GM23338 (cell line): ENCODE results near the gene TGM2. TPM values are rescaled to one million over a fixed set of nuclear protein-coding genes. Genes with fewer than 3 reads are reported as not detected.

Experiments
- ATAC-seq: fragments of 200-7000 bp; cut with Tn5 transposase; 3 replicates; pipeline ENCODE4 v1.9.1; 2020
- DNase-seq: peaks from one replicate; pipeline ENCODE4 v3.0.0-alpha.2; 2015; ENCODE audit warnings: low spot score
- H2AFZ ChIP-seq: fragments of 200-600 bp; sonication (generic); 2 replicates; pipeline ENCODE4 v1.8.0; 2016; ENCODE audit warnings: antibody characterized with exemption, mild to moderate bottlenecking, moderate library complexity
- H3F3A ChIP-seq: fragments of 200-600 bp; sonication (generic); replicated peaks from 2 replicates; pipeline ENCODE4 v1.8.0; 2017; ENCODE audit warnings: antibody characterized with exemption, mixed run types, low read depth
- H3K27ac ChIP-seq: fragments of 200-600 bp; sonication (generic); 2 replicates; pipeline ENCODE4 v1.6.1; 2016; ENCODE audit warnings: low read depth
- H3K27me3 ChIP-seq: fragments of 200-600 bp; sonication (generic); 2 replicates; pipeline ENCODE4 v1.8.0; 2016; ENCODE audit warnings: mild to moderate bottlenecking, mixed run types, moderate library complexity; ENCODE audit not compliant: insufficient read depth
- H3K36me3 ChIP-seq: fragments of 200-600 bp; sonication (generic); 2 replicates; pipeline ENCODE4 v1.8.0; 2016; ENCODE audit warnings: mild to moderate bottlenecking; ENCODE audit not compliant: insufficient read depth
- H3K4me1 ChIP-seq: fragments of 200-600 bp; sonication (generic); 2 replicates; pipeline ENCODE4 v1.8.0; 2016; ENCODE audit warnings: mild to moderate bottlenecking, moderate library complexity; ENCODE audit not compliant: insufficient read depth
- H3K4me2 ChIP-seq: fragments of 200-600 bp; sonication (generic); 2 replicates; pipeline ENCODE4 v1.7.1; 2017; ENCODE audit warnings: mixed run types
- H3K4me3 ChIP-seq: fragments of 200-600 bp; sonication (generic); 2 replicates; pipeline ENCODE4 v1.6.1; 2016; ENCODE audit warnings: mixed run types
- H3K79me2 ChIP-seq: fragments of 200-600 bp; sonication (generic); replicated peaks from 2 replicates; pipeline ENCODE4 v1.8.0; 2017; ENCODE audit warnings: mild to moderate bottlenecking; ENCODE audit not compliant: insufficient read depth
- H3K9me2 ChIP-seq: fragments of 200-600 bp; sonication (generic); 2 replicates; pipeline ENCODE4 v1.8.0; 2017; ENCODE audit not compliant: insufficient read depth
- H4K20me1 ChIP-seq: fragments of 200-600 bp; sonication (generic); replicated peaks from 2 replicates; pipeline ENCODE4 v1.8.0; 2017; ENCODE audit warnings: mild to moderate bottlenecking; ENCODE audit not compliant: insufficient read depth
- H3K27ac Mint-ChIP-seq: 2 replicates; pipeline ENCODE4 v1.8.0; 2020; ENCODE audit warnings: inconsistent platforms, mild to moderate bottlenecking, moderate library complexity, mixed read lengths
- H3K27me3 Mint-ChIP-seq: 3 replicates; pipeline ENCODE4 v1.8.0; 2022; ENCODE audit warnings: low read depth, mild to moderate bottlenecking, moderate library complexity, mixed read lengths, inconsistent platforms; ENCODE audit not compliant: insufficient read depth, poor library complexity
- H3K36me3 Mint-ChIP-seq: 3 replicates; pipeline ENCODE4 v1.8.0; 2021; ENCODE audit warnings: low read depth, mild to moderate bottlenecking, inconsistent platforms, moderate library complexity, mixed read lengths
- H3K4me1 Mint-ChIP-seq: 3 replicates; pipeline ENCODE4 v1.8.0; 2020; ENCODE audit warnings: mild to moderate bottlenecking, inconsistent platforms, mixed read lengths
- H3K4me3 Mint-ChIP-seq: 3 replicates; pipeline ENCODE4 v1.8.0; 2021; ENCODE audit warnings: moderate library complexity, mild to moderate bottlenecking, inconsistent platforms, mixed read lengths
- H3K9me3 Mint-ChIP-seq: 3 replicates; pipeline ENCODE4 v1.8.0; 2020; ENCODE audit warnings: moderate library complexity, mild to moderate bottlenecking, inconsistent platforms, mixed read lengths
- CREB1 ChIP-seq: fragments of 250-450 bp; sonication (Bioruptor Pico); IDR thresholded peaks from 2 replicates; pipeline ENCODE4 v1.5.0; 2020; ENCODE audit warnings: low read depth, mild to moderate bottlenecking, moderate library complexity
- ETS1 ChIP-seq: IDR thresholded peaks from 2 replicates; pipeline ENCODE4 v1.6.1; 2016; ENCODE audit warnings: antibody characterized with exemption
- EZH2 ChIP-seq: fragments of 200-600 bp; sonication (generic); IDR thresholded peaks from one replicate; pipeline ENCODE4 v1.8.0; 2017; ENCODE audit warnings: antibody characterized with exemption, mild to moderate bottlenecking, low read depth; ENCODE audit not compliant: unreplicated experiment
- JUNB ChIP-seq: IDR thresholded peaks from one replicate; pipeline ENCODE4 v1.6.1; 2016; ENCODE audit warnings: antibody characterized with exemption; ENCODE audit not compliant: unreplicated experiment
- NANOG ChIP-seq: IDR thresholded peaks from 2 replicates; pipeline ENCODE4 v1.6.1; 2016; ENCODE audit warnings: antibody characterized with exemption, borderline replicate concordance
- REST ChIP-seq: IDR thresholded peaks from one replicate; pipeline ENCODE4 v1.6.1; 2018; ENCODE audit warnings: antibody characterized with exemption; ENCODE audit not compliant: unreplicated experiment
- STAT1 ChIP-seq: IDR thresholded peaks from one replicate; pipeline ENCODE4 v1.6.1; 2016; ENCODE audit warnings: antibody characterized with exemption; ENCODE audit not compliant: unreplicated experiment
- ZNF114 ChIP-seq: fragments of 250-450 bp; sonication (Bioruptor Pico); IDR thresholded peaks from 2 replicates; pipeline ENCODE4 v1.5.0; 2020; ENCODE audit warnings: mild to moderate bottlenecking, moderate library complexity
- polyA plus RNA-seq: library from polyadenylated mRNA; unstranded; fragments of >200 nt; fragmentation: Nextera tagmentation; extraction: Ambion mirVana; gene quantifications from 2 replicates; pipeline ENCODE4 v1.2.1, GENCODE V29; 2016
- total RNA-seq: library from RNA; depleted of rRNA; stranded (reverse); fragments of >200 nt; shearing (Covaris generic); gene quantifications from 2 replicates; pipeline ENCODE4 v1.2.3, GENCODE V29; 2014
- TF ChIP-seq, protein P1 (sequence below), 2 experiments: fragments of 200-600 bp in 1 of 2; sonication (generic) in 1 of 2; conservative IDR thresholded peaks; 2 replicates each; pipeline versions ENCODE4 v1.5.1 to v1.6.1; 2016 to 2017; ENCODE audit warnings: antibody characterized with exemption in 2 of 2, low read depth in 2 of 2, mild to moderate bottlenecking in 2 of 2, moderate library complexity in 1 of 2

The TGM2 gene
- total and polyA plus RNA-seq, 2 experiments from 2014 or later, result 0.45 to 1.0 TPM

- Histone ChIP-seq H3K27ac (no peak overlapping the region), H2AFZ (no peak overlapping the region), H3K27me3 (no peaks in the 10 kb centered on the region), H3K4me2 (no peak overlapping the region), H3F3A (0 out of 2 replicates have a peak, but pooled peaks cover 2% of the 10 kb centered on the region), H3K9me2 (no peaks in the 10 kb centered on the region), H3K4me3 (no peak overlapping the region), H3K4me1 (no peaks in the 10 kb centered on the region), H3K36me3 (no peaks in the 10 kb centered on the region), H3K79me2 (no peaks in the 10 kb centered on the region), H4K20me1 (no peaks in the 10 kb centered on the region)
- ATAC-seq (no peak), DNase-seq (no peak)
- Mint-ChIP-seq H3K27ac (no peak overlapping the region), H3K36me3 (no peaks in the 10 kb centered on the region), H3K4me1 (peaks cover 6% of the 10 kb centered on the region; the same call in 2 of the 3 replicates), H3K4me3 (no peak overlapping the region), H3K9me3 (no peaks in the 10 kb centered on the region), H3K27me3 (peaks cover 4% of the 10 kb centered on the region)
- TF ChIP-seq ZNF114 (no peak), CREB1 (CRISPR knock-in tag) (no peak), STAT1 (no peak), NANOG (no peak), EZH2 (no peak)
Measured at GRCh38 chr20:38126932-38127621, 38.0 kb downstream of the TGM2 start.

GRCh38 chr20:38126146-38126921 lies 38.7 kb downstream of the TGM2 start:
- Mint-ChIP-seq H3K9me3 (no peaks in the 10 kb centered on the region), H3K27ac (no peak overlapping the region), H3K4me1 (peaks cover 6% of the 10 kb centered on the region; the same call in 2 of the 3 replicates), H3K4me3 (no peak overlapping the region), H3K27me3 (peaks cover 4% of the 10 kb centered on the region), H3K36me3 (no peaks in the 10 kb centered on the region)
- Histone ChIP-seq H3F3A (0 out of 2 replicates have a peak, but pooled peaks cover 2% of the 10 kb centered on the region), H3K27me3 (no peaks in the 10 kb centered on the region), H3K79me2 (no peaks in the 10 kb centered on the region), H4K20me1 (no peaks in the 10 kb centered on the region), H3K9me2 (no peaks in the 10 kb centered on the region), H3K4me1 (no peaks in the 10 kb centered on the region), H3K27ac (no peak overlapping the region), H3K4me2 (no peak overlapping the region), H2AFZ (no peak overlapping the region), H3K36me3 (no peaks in the 10 kb centered on the region), H3K4me3 (no peak overlapping the region)
- no peak for TF ChIP-seq EZH2
- TF ChIP-seq ETS1, result no peak
- no peak for TF ChIP-seq REST
- no peak for TF ChIP-seq CREB1 (CRISPR knock-in tag)
- TF ChIP-seq, protein P1, sequence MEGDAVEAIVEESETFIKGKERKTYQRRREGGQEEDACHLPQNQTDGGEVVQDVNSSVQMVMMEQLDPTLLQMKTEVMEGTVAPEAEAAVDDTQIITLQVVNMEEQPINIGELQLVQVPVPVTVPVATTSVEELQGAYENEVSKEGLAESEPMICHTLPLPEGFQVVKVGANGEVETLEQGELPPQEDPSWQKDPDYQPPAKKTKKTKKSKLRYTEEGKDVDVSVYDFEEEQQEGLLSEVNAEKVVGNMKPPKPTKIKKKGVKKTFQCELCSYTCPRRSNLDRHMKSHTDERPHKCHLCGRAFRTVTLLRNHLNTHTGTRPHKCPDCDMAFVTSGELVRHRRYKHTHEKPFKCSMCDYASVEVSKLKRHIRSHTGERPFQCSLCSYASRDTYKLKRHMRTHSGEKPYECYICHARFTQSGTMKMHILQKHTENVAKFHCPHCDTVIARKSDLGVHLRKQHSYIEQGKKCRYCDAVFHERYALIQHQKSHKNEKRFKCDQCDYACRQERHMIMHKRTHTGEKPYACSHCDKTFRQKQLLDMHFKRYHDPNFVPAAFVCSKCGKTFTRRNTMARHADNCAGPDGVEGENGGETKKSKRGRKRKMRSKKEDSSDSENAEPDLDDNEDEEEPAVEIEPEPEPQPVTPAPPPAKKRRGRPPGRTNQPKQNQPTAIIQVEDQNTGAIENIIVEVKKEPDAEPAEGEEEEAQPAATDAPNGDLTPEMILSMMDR (conservative IDR thresholded peaks at IDR 0.05; ENCODE audit: low read depth in 2 of 2), result no peak
- no peak for TF ChIP-seq JUNB
- no peak for DNase-seq
- no peak for ATAC-seq
